Thyroid gland (tissue), 4 donors: Measurements from ENCODE around the gene SYNGR4.
A peak's percentile ranks its signal among the peaks of the same experiment; 100 is the strongest.

Source experiments
- POLR2A ChIP-seq, 2 donors: fragments of 450-650 bp; IDR thresholded peaks; one replicate each; pipeline ENCODE4 v1.6.1; 2017; ENCODE audit warnings: antibody characterized with exemption in 2 of 2, mild to moderate bottlenecking in 2 of 2, moderate library complexity in 1 of 2
- TF ChIP-seq, protein P1 (sequence below), 6 experiments: fragments of 200-600 bp in 3 of 6; fragments of 450-650 bp in 3 of 6; sonication (generic) in 3 of 6; IDR thresholded peaks; one replicate each; pipeline ENCODE4 v1.5.1; 2016 to 2019; ENCODE audit warnings: antibody characterized with exemption in 6 of 6, mild to moderate bottlenecking in 2 of 6, inconsistent platforms in 1 of 6, moderate library complexity in 1 of 6

DNA sequence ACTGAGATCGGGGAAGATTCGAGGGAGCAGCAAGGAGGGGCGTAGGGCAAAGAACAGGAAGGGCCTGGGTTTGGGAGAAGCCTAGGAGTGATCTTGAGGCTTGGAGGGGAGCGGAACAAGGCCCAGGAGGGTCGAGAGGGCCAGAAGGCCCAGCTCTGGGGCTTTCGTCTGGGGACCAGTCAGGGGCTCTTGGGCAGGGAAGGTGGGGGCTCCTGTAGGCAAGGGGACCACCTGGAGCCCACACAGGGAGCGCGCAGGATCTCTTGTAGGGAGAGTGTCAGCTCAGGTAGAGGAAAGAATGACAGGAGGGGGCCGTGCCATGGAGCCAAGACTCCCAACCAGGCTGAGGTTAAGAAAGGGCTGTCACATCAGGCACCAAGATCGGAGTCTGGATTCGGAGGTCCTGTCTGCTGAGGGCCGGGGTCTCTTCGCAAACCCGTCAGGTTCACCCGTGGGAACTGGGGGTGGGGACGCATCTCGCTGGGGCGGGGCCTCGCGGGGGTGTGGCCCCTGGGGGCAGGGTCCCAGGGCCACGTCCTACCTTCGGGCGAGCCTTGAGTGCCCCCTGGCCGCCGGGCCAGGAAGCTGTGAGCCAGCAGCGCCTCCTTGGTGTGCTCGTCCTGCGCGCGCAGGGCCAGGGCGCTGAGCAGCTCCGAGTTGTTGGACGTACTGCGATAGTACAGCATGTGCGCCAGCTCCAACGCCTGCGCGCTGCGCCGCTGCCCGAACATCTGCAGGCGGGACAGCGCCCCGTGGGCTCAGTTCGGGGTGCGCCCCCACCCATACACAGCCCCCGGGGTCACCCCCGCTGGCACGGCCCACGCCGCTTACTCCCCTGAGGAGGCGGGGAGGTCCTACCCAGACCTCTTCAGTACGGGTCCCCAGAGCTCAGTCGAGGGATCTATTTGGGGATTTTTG is 30.4 kb upstream of the SYNGR4 start:
- TF ChIP-seq, protein P1, sequence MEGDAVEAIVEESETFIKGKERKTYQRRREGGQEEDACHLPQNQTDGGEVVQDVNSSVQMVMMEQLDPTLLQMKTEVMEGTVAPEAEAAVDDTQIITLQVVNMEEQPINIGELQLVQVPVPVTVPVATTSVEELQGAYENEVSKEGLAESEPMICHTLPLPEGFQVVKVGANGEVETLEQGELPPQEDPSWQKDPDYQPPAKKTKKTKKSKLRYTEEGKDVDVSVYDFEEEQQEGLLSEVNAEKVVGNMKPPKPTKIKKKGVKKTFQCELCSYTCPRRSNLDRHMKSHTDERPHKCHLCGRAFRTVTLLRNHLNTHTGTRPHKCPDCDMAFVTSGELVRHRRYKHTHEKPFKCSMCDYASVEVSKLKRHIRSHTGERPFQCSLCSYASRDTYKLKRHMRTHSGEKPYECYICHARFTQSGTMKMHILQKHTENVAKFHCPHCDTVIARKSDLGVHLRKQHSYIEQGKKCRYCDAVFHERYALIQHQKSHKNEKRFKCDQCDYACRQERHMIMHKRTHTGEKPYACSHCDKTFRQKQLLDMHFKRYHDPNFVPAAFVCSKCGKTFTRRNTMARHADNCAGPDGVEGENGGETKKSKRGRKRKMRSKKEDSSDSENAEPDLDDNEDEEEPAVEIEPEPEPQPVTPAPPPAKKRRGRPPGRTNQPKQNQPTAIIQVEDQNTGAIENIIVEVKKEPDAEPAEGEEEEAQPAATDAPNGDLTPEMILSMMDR (IDR thresholded peaks at IDR 0.05), result peak; percentile 38 to 87 (median 69)
- peak in 1 of 2 donors; percentile 36 for TF ChIP-seq POLR2A (IDR thresholded peaks at IDR 0.05)
